Uterus (tissue), 4 donors: Measurements from ENCODE around the gene TMC4. TPM values are rescaled to one million over a fixed set of nuclear protein-coding genes. Genes with fewer than 3 reads are reported as not detected.
"Not testable (repeated sequence)": the region's sequence is repeated elsewhere in the genome, so short reads cannot be mapped to it uniquely, and the experiment has no call there.

Experiments used
- DNase-seq, 2 donors: peaks; one replicate each; pipeline ENCODE4 v3.0.0-alpha.2; 2019 to 2020
- H3K27ac ChIP-seq, 2 donors: fragments of 200-600 bp; sonication (generic); 1 replicate in 1 of 2; 2 replicates in 1 of 2; pipeline ENCODE4 v1.5.1; 2016 to 2018
- H3K27me3 ChIP-seq, 2 donors: fragments of 200-600 bp; sonication (generic); one replicate each; pipeline ENCODE4 v1.5.1; 2018 to 2019; ENCODE audit warnings: control low read depth in 1 of 2
- H3K36me3 ChIP-seq, 2 donors: fragments of 200-600 bp; sonication (generic); one replicate each; pipeline ENCODE4 v1.5.1; 2019; ENCODE audit warnings: control low read depth in 1 of 2
- H3K4me1 ChIP-seq, 2 donors: fragments of 200-600 bp; sonication (generic); one replicate each; pipeline ENCODE4 v1.5.1; 2018 to 2019; ENCODE audit warnings: control low read depth in 1 of 2
- H3K4me3 ChIP-seq, 2 donors: fragments of 200-600 bp; sonication (generic); 1 replicate in 1 of 2; 2 replicates in 1 of 2; pipeline ENCODE4 v1.5.1; 2018 to 2019; ENCODE audit warnings: mild to moderate bottlenecking in 1 of 2
- H3K9me3 ChIP-seq, 2 donors: fragments of 200-600 bp; sonication (generic); one replicate each; pipeline ENCODE4 v1.5.1; 2019; ENCODE audit warnings: control low read depth in 1 of 2
- CTCF ChIP-seq, 4 experiments: fragments of 200-600 bp in 2 of 4; fragments of 450-650 bp in 2 of 4; sonication (generic) in 2 of 4; IDR thresholded peaks; one replicate each; pipeline ENCODE4 v1.5.1; 2016 to 2019; ENCODE audit warnings: antibody characterized with exemption in 4 of 4, mild to moderate bottlenecking in 2 of 4, moderate library complexity in 1 of 4
- POLR2A ChIP-seq, 2 donors: fragments of 450-650 bp; IDR thresholded peaks; one replicate each; pipeline ENCODE4 v1.6.1; 2016; ENCODE audit warnings: antibody characterized with exemption in 2 of 2, mild to moderate bottlenecking in 1 of 2, moderate library complexity in 1 of 2
- intact Hi-C: fragments of 100-400 bp; cut with DNase I; formaldehyde crosslinking; loops from one replicate; pipeline ENCODE4 v1.15.1; 2023; ENCODE audit warnings: low total_unique reads
- total RNA-seq, 4 donors: library from RNA; depleted of rRNA in 3 of 4; stranded (reverse); fragments of >200 nt in 3 of 4; gene quantifications; one replicate each; pipeline versions ENCODE4 v1.1.0 to v1.2.4, GENCODE V29; 2014 to 2023
- donor health status: DM: yes; HTN: yes; CAD: no.

TMC4 gene
- 10 to 100 TPM in 1 of 4 donors, 1 to 10 TPM in 2, not detected in 1; 1.3 to 31.0 (median 3.0) TPM for total RNA-seq

- TF ChIP-seq POLR2A (IDR thresholded peaks at IDR 0.05) (peak in 1 of 2 donors; percentile 30), CTCF (IDR thresholded peaks at IDR 0.05) (no peak)
- no peaks in the 10 kb centered on the region for H3K4me1 ChIP-seq
- no peak for DNase-seq
- H3K9me3 ChIP-seq, result no peaks in the 10 kb centered on the region
- H3K27me3 ChIP-seq, result no peaks in the 10 kb centered on the region
- intact Hi-C loops, result loop anchor here (5.0 kb wide), 1 partner anchor 55 kb away; no protein-coding TSS in a partner anchor
- H3K4me3 ChIP-seq, result no peak within 1 kb of the TSS
- H3K36me3 ChIP-seq, result no peaks in the 10 kb centered on the region
- H3K27ac ChIP-seq, result peak within 1 kb of the TSS in 1 of 2 donors; percentile 54
Observed at GRCh38 chr19:54172471-54173358, at the start of gene TMC4. Gene TMC4, minus strand, starts transcription at chr19:54173160. Its CDS starts 43 bp downstream, at chr19:54173117.

GRCh38 chr19:54221947-54222346, 49.0 kb upstream of the TMC4 start:
- H3K4me3 ChIP-seq, H3K4me1 ChIP-seq, H3K9me3 ChIP-seq, H3K27me3 ChIP-seq, intact Hi-C loops, H3K27ac ChIP-seq, H3K36me3 ChIP-seq, DNase-seq: not testable (repeated sequence)

- H3K9me3 ChIP-seq, H3K36me3 ChIP-seq, H3K4me1 ChIP-seq, H3K4me3 ChIP-seq, H3K27ac ChIP-seq, DNase-seq, intact Hi-C loops, H3K27me3 ChIP-seq: not testable (repeated sequence)
Observed at GRCh38 chr19:54219702-54220101, 46.7 kb upstream of the TMC4 start.

GRCh38 chr19:54218960-54219661, 46.2 kb upstream of the TMC4 start:
- Histone ChIP-seq H3K9me3 (no peaks in the 10 kb centered on the region), H3K4me1 (no peaks in the 10 kb centered on the region), H3K27me3 (no peaks in the 10 kb centered on the region), H3K4me3 (no peak overlapping the region), H3K36me3 (no peaks in the 10 kb centered on the region), H3K27ac (no peak overlapping the region)
- no peak for TF ChIP-seq POLR2A (IDR thresholded peaks at IDR 0.05)
- TF ChIP-seq CTCF (IDR thresholded peaks at IDR 0.05), result no peak
- no peak for DNase-seq
- intact Hi-C loops, result no loop called here

- intact Hi-C loops, result no loop called here
- Histone ChIP-seq H3K4me1 (no peaks in the 10 kb centered on the region), H3K9me3 (no peaks in the 10 kb centered on the region), H3K27me3 (no peaks in the 10 kb centered on the region), H3K36me3 (no peaks in the 10 kb centered on the region), H3K4me3 (no peak overlapping the region), H3K27ac (no peak overlapping the region)
- TF ChIP-seq CTCF (IDR thresholded peaks at IDR 0.05) (no peak), POLR2A (IDR thresholded peaks at IDR 0.05) (no peak)
- DNase-seq, result no peak
Observed at GRCh38 chr19:54218259-54218658, 45.3 kb upstream of the TMC4 start.

GRCh38 chr19:54217517-54218247, 44.7 kb upstream of the TMC4 start:
- H3K36me3 ChIP-seq, H3K9me3 ChIP-seq, intact Hi-C loops, DNase-seq, H3K27me3 ChIP-seq, H3K27ac ChIP-seq, H3K4me3 ChIP-seq, H3K4me1 ChIP-seq: not testable (repeated sequence)
